Kidney epithelial cell (primary cell): ENCODE results near the gene IPO5. TPM values are rescaled to one million over a fixed set of nuclear protein-coding genes. Genes with fewer than 3 reads are reported as not detected.

ENCODE experiments used
- DNase-seq: peaks from one replicate; pipeline ENCODE4 v3.0.0-alpha.2; 2010; ENCODE audit warnings: low read depth
- H3K27me3 ChIP-seq: 2 replicates; pipeline ENCODE4 v1.6.0; 2011; ENCODE audit warnings: low read length; ENCODE audit not compliant: control insufficient read depth, insufficient read depth
- H3K36me3 ChIP-seq: 2 replicates; pipeline ENCODE4 v1.5.1; 2011; ENCODE audit warnings: low read length; ENCODE audit not compliant: control insufficient read depth, insufficient read depth
- H3K4me3 ChIP-seq: 2 replicates; pipeline ENCODE4 v1.5.1; 2011; ENCODE audit warnings: low read depth, mild to moderate bottlenecking, control low read depth, low read length
- CTCF ChIP-seq: IDR thresholded peaks from 2 replicates; pipeline ENCODE4 v1.5.1; 2011; ENCODE audit warnings: mild to moderate bottlenecking, moderate library complexity, low read length, control low read depth, inconsistent platforms; ENCODE audit not compliant: insufficient read depth, poor library complexity, severe bottlenecking
- total RNA-seq: library from RNA; depleted of rRNA; stranded (reverse); fragments of >200 nt; gene quantifications from 2 replicates; pipeline ENCODE4 v1.2.3, GENCODE V29; 2015

IPO5 gene
- total RNA-seq, 1 donor from 2014 or later = 144 TPM

DNA sequence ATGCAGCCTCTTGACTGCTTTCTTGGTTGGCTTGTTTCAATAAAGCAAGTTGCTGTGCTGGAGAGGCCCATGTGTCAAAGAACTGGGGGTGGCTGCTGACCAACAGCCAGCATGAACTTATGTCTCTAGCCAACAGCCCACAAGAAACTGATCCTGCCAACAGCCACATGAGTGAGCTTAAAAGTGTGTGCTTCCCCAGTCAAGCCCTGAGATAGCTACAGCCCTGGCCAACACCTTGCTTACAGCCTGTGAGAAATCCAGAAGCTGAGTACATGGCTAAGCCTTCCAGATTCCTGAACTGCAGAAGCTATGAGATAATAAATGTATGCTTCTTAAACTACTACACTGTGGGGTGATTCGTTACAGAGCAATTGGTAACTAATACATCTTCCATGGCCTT lies 38.9 kb upstream of the IPO5 start:
- no peaks in the 10 kb centered on the region for H3K36me3 ChIP-seq
- TF ChIP-seq CTCF = no peak
- no peaks in the 10 kb centered on the region for H3K27me3 ChIP-seq
- no peak for DNase-seq
- no peak overlapping the region for H3K4me3 ChIP-seq

DNA sequence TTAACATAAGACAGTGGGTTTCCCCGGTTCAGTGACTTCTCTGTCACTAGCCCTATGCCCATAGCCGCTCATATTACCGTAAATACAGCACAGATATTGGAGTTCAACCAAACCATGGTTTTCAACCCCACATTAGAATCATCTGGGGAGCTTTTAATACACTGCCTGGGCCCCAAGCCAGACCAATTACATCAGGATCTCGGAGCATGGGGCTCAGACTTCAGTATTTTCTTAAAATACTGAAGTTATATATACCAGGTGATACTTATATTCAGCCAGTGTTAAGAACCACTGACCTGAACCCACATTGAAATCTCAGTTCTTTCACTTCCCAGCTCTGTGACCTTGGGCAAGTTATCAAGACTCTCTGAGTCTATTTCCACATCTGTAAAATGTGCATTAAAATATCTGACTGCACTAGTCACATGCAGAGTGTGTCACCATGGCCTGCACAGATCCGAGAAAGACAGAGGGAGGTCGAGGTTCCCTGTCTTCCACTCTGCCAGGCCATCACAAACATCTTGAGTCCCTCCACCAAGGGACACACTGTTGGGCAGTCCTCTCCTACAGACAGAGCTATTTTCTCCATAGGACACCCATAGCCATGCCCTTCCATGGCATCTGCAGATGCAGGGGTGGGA lies 32.2 kb upstream of the IPO5 start:
- no peak overlapping the region for H3K4me3 ChIP-seq
- no peak for TF ChIP-seq CTCF
- no peak for DNase-seq
- no peaks in the 10 kb centered on the region for H3K27me3 ChIP-seq
- no peaks in the 10 kb centered on the region for H3K36me3 ChIP-seq

- DNase-seq = no peak
- H3K27me3 ChIP-seq = no peaks in the 10 kb centered on the region
- H3K4me3 ChIP-seq = no peak overlapping the region
- no peak for TF ChIP-seq CTCF
- no peaks in the 10 kb centered on the region for H3K36me3 ChIP-seq
Measured at GRCh38 chr13:97928301-97928700, 25.2 kb upstream of the IPO5 start.

- no peak for DNase-seq
- Histone ChIP-seq H3K4me3 (no peak overlapping the region), H3K27me3 (no peaks in the 10 kb centered on the region), H3K36me3 (no peaks in the 10 kb centered on the region)
- no peak for TF ChIP-seq CTCF
Measured at GRCh38 chr13:97932036-97932435, 21.4 kb upstream of the IPO5 start.

DNA sequence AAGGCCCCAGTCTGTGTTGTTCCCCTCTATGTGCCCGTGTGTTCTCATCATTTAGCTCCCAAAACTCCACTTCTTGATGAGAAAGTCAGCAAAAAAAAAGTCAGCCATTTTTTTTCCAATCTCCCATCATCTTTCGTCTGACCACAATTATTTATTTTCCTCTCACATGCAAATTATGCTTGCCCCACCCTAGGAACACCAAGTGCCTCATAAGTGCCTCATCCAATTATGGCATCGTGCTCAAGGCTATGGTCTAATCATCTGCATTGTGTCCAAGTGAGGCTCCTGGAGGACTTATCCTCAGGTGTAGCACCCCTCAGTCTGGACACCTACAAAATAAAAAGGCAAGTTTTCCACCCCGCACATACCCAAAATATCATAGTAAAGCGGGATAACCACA lies 20.8 kb upstream of the IPO5 start:
- Histone ChIP-seq H3K36me3 (no peaks in the 10 kb centered on the region), H3K27me3 (no peaks in the 10 kb centered on the region), H3K4me3 (no peak overlapping the region)
- no peak for TF ChIP-seq CTCF
- no peak for DNase-seq

DNA sequence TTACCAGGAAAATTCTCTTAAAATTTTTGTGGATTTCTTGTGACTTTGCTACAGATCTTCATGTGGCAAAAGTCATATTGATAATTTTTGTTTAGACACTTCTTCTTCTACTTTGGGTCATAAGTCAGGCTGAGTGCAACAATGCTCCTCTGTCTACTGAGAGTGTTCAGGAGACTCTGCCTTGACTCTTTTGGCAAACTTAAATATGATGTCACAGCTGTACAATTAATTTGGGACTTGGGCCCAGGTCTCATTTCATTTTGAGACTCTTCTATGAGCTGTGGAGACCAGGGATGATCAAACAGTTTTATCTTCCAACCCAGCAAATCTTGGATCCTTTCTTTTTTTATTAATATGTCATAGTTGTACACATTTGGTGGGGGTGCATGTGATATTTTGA lies 19.7 kb upstream of the IPO5 start:
- H3K4me3 ChIP-seq = no peak overlapping the region
- H3K27me3 ChIP-seq = no peaks in the 10 kb centered on the region
- H3K36me3 ChIP-seq = no peaks in the 10 kb centered on the region
- no peak for TF ChIP-seq CTCF
- no peak for DNase-seq
